Upper lobe of left lung (tissue), 4 donors: ENCODE results near the gene FRMD5.

Source experiments
- POLR2AphosphoS5 ChIP-seq, 2 donors: sonication (generic); formaldehyde crosslinking; IDR thresholded peaks; one replicate each; pipeline ENCODE4 v1.5.1; 2017; ENCODE audit warnings: antibody characterized with exemption in 2 of 2
- TF ChIP-seq, protein P1 (sequence below), 6 experiments: fragments of 450-650 bp in 4 of 6; fragments of 200-600 bp in 2 of 6; sonication (generic) in 2 of 6; IDR thresholded peaks; one replicate each; pipeline ENCODE4 v1.5.1; 2016 to 2019; ENCODE audit warnings: antibody characterized with exemption in 6 of 6

DNA sequence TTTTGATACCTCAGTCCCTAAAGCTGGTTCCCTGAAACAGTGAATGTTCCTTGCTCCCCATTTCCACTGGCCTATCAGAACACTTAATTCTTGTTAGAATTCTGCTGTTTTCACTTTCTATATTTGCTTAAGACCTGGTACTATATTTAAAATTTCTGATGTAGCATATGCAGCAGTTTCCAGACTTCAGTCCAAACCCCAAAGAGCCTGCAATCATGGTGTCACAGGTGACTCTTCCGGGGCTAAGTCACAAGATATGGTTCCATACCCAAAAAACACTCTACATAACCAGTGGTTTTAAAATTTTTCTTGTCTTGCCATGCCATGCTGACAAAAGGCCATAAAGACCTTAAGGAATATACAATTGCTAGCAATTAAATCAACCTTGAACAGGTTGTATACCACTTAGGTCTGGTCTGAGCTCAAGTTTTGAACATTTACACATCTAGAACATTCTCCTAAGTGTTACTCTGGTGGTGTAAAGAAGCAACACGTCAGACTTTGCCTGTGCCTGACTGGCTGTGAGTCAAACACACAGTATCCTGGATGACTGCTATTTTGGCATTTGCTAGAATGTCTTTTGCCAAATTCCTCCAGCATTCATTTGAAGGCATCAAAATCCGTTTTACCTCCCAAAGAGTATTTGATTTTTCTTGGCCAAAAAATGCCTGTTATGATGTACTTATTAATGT is 160.0 kb downstream of the FRMD5 start:
- TF ChIP-seq, protein P1, sequence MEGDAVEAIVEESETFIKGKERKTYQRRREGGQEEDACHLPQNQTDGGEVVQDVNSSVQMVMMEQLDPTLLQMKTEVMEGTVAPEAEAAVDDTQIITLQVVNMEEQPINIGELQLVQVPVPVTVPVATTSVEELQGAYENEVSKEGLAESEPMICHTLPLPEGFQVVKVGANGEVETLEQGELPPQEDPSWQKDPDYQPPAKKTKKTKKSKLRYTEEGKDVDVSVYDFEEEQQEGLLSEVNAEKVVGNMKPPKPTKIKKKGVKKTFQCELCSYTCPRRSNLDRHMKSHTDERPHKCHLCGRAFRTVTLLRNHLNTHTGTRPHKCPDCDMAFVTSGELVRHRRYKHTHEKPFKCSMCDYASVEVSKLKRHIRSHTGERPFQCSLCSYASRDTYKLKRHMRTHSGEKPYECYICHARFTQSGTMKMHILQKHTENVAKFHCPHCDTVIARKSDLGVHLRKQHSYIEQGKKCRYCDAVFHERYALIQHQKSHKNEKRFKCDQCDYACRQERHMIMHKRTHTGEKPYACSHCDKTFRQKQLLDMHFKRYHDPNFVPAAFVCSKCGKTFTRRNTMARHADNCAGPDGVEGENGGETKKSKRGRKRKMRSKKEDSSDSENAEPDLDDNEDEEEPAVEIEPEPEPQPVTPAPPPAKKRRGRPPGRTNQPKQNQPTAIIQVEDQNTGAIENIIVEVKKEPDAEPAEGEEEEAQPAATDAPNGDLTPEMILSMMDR (IDR thresholded peaks at IDR 0.05) = no peak
- TF ChIP-seq POLR2AphosphoS5 (IDR thresholded peaks at IDR 0.05) = no peak
